ENCODE results near the gene MAP3K13.

MAP3K13 gene

DNA sequence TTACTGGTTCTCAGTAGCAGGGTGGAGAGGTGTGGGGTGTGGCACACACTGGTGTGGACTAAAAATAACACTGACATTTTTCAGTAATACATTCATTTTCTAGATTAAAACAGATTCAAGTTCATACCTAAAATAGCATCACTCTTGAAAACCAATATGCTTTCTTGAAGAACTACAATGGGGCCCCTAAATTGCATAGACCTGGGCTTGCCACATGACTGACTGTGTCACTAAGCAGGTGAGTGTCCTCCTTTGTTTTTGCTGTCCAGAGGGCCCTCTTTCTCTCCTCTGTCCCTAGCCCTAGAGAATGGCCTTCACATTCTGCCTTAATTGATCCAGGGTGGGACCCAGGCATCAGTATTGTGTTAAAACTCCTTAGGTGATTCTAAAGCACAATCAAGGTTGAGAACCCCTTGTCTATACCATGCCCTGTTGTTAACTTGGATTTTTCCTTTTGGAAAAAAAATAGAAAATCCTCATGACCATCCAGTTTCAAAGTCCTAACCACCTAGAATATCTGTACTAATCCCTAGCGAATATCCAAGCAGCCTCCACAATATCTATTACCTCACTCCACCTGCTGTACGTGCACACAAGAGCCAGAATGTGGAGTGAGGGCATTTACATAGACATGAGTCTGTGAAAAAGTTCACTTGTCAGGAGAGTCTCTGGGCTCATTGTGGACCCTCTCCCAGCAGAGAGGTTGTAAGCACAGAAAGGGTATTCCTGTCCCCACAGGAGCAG, 154.6 kb downstream of the MAP3K13 start:
- no peak overlapping the region for H3K4me3 ChIP-seq (ENCODE audit: low read depth, low read length)
- TF ChIP-seq, protein P1, sequence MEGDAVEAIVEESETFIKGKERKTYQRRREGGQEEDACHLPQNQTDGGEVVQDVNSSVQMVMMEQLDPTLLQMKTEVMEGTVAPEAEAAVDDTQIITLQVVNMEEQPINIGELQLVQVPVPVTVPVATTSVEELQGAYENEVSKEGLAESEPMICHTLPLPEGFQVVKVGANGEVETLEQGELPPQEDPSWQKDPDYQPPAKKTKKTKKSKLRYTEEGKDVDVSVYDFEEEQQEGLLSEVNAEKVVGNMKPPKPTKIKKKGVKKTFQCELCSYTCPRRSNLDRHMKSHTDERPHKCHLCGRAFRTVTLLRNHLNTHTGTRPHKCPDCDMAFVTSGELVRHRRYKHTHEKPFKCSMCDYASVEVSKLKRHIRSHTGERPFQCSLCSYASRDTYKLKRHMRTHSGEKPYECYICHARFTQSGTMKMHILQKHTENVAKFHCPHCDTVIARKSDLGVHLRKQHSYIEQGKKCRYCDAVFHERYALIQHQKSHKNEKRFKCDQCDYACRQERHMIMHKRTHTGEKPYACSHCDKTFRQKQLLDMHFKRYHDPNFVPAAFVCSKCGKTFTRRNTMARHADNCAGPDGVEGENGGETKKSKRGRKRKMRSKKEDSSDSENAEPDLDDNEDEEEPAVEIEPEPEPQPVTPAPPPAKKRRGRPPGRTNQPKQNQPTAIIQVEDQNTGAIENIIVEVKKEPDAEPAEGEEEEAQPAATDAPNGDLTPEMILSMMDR (IDR thresholded peaks at IDR 0.05; ENCODE audit: low read depth, low read length), result no peak

DNA sequence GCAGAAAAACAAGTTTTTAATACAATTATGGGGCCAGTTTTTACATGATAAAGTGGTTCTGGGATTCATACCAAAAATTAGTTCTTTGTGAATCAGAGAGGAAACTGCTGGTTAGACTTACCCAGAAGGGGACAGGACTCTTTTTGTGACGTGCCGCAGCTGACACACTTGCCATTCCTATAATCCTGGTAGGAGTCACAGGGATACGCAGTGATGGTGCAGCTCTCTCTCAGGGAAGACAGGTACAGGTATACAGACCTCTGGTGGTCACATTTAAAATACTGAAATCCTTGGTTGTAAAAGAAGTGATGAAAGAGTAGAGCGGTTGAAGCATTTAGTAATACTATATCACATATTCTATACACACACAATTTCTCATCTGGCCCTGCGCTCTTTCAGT, 156.1 kb downstream of the MAP3K13 start:
- H3K4me3 ChIP-seq (ENCODE audit: low read depth, low read length), result no peak overlapping the region
- TF ChIP-seq, protein P1 (IDR thresholded peaks at IDR 0.05; ENCODE audit: low read depth, low read length), result no peak

DNA sequence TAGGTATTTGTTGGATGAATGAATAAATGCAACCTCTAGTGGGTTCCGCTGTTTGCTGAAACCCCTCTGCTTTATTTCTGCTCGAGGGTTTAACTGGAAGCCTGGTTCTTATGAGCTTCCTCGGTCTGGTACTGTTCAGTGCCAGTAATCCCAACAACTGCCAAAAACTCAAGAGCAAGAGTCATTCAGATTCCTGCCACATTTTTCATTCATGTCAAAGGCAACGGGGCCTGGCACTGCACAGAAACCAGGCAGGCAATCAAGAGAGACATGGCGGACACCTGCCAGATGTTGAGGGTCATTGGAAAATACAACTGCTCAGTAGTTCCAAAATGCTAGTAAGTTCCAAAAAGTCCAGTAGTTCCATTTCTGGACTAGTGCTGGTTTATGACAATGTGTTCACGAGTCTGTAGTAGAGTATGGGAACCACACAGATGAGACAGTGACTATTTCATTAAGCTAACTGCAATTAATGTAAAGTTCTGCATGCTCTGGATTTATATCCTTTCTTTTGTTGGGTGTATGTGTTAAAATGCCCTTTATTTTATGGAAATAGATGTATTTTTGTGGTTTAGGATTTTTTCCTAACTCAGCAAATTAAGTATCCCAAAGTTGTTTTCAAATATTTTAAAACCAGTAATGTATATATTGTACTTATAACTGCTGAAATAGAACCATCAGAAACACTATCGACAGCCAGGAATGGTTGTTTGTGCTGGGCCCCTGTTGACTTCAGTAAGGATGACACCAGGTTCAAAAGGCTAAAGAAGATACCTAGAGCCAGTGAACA, 158.6 kb downstream of the MAP3K13 start:
- TF ChIP-seq, protein P1 (IDR thresholded peaks at IDR 0.05; ENCODE audit: low read depth, low read length), result no peak

DNA sequence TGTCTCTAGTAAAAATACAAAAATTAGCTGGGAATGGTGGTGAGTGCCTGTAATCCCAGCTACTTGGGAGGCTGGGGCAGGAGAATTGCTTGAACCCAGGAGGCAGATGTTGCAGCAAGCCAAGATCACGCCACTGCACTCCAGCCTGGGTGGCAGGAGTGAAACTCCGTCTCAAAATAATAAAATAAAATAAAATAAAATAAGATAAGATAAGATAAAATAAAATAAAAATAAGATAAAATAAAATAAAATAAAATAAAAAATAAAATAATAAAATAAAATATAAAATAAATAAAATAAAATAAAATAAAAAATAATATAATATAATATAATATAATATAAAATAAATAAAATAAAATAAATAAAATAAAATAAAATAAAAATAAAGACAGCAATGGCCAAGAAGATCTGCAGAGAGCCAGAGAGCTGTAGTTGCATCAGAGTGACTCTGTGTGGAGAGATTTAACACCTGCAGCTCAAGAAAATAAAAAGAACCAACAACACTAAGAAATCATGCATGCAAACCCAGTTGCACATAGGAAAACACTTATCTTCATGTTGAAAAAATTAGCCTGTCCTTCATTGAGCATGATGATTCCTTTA, 163.5 kb downstream of the MAP3K13 start:
- TF ChIP-seq, protein P1 (IDR thresholded peaks at IDR 0.05; ENCODE audit: low read depth, low read length), result no peak
- H3K4me3 ChIP-seq (ENCODE audit: low read depth, low read length), result no peak overlapping the region

More for the DNA sequence above, 158.6 kb downstream of the MAP3K13 start:
- H3K4me3 ChIP-seq (ENCODE audit: low read depth, low read length), result no peak overlapping the region

DNA sequence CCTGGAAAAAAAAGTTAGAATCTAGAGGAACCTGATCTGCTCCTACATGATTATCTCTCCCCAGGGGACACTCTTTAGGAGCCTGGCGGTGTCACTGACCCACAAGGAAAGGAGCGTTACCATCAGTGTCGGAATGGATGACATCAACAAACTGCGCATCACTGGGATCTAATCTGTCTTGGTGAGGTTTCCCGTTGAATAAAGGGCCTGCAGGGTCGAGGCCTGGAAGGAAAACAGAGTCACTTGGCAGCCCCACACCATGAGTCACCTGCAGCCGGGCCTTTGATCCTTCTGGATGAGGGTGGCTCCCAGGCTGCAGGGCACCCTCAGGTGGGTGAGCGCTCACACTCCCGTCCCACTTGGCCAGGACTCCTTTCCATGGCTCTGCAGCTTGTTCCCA, 164.4 kb downstream of the MAP3K13 start:
- TF ChIP-seq, protein P1 (IDR thresholded peaks at IDR 0.05; ENCODE audit: low read depth, low read length), result no peak
- no peak overlapping the region for H3K4me3 ChIP-seq (ENCODE audit: low read depth, low read length)

DNA sequence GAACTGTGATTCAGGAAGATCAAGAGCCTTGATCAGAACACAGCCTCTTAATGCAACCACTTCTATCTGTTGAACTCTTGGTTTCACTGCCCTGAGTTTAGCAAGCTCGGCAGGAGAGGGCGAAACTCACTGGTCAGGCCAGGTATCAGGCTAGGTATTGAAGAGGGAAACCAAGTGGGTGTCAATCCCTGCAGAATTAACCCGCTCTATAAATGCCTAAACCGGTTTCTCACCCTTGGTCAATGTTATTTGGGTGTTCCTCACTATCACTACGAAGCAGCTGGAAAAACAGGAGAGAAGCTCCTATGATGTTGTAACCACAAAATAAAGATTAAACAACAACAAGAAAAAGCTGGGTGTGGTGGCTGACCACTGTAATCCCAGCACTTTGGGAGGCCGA, 165.6 kb downstream of the MAP3K13 start:
- H3K4me3 ChIP-seq (ENCODE audit: low read depth, low read length), result no peak overlapping the region

More for the DNA sequence above, 165.6 kb downstream of the MAP3K13 start:
- TF ChIP-seq, protein P1 (IDR thresholded peaks at IDR 0.05; ENCODE audit: low read depth, low read length), result no peak

All from WI38 (cell line).